SW480 (cell line): Measurements from ENCODE around the gene RALGAPA2.

Experiments
- DNase-seq: peaks from one replicate; pipeline ENCODE4 v3.0.0-alpha.2; 2016; ENCODE audit warnings: low spot score

The RALGAPA2 gene

DNA sequence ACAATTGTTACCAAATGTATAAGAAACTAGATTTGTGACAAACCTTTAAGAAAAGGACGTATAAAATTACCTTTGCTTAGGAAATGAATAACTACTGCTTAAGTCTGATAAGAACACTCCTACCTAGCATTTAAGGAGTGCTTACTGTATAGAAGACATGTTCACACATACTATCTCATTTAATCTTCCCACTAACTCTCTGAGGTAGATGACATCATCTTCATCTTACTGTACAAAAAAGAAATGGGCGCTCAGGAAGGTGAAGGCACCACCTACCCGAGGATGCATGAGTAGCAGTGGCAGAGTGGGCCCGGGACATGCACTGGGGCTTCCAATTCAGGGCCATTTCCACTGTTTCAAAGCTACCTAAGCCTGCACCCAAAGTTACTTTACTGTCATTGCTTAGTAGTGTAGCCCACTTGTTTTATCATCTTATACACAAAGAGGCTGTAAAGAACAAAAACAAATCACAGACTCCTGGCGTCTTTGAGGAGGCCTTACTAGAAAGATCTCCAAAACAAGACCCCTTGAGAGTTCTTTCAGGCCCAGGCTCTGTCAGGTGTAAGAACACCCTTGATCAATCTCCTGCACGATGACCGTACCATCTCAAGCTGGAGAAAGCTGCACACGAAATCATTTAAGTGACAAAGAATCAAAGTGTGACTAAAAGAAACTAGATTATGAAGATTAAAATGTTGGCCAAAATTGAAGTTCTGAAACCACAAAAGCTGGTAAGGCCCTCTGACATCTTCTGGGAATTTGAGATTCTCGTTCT is 216.5 kb downstream of the RALGAPA2 start:
- DNase-seq: no peak

DNA sequence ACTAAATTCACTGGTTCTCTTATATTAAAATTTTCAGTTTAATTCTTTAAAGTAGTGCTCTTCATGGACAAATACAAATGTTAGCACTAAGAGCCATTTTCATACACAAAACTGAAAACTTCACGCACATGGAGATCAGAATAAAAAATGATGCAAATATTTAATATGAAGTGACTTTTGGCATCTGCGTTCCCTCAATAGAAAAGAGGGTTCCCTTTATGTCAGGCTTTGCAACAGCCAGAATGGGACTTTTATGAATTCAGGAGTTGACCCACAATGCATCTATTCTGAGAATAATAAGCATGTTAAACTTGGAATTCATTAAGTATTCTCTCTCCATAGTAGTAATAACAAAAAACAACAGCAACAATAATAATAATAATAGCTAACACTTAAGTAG is 218.7 kb downstream of the RALGAPA2 start:
- DNase-seq: no peak

DNA sequence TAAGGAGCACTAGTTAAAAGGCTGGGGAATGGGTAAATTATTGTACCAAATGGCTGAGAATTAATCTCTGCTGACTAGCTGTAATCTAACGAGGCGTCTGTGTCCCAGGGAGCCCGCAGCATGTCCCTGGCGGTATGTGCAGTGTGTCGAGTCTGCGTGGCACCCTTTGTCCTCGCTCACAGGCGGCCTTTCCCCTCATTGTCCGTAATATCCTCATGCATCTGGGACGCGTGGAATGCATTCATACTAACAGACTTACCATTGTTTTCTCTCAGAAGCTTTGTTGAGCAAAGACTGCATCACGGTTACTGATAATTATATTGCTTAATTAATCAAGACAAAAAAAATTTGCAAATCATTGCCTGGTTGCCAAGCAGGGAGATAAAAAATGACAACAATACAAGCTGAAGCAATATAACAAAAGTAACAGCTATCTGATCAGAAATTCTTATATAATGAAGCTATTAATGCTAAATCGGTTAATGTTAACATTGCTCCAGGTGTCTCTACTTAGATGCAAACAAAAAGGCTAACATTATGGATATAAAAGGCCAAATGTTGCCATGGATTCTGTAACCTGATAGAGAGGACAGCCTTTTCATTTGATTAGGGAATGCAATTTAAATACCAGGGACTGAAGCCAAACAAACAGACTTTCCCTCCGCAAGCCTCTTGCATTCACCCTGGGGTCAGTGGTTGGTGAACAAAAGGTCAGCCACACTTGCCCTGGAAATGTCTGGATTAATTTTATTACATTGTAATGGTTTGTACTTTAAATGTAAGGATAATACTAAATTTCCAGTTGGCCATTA is 219.7 kb downstream of the RALGAPA2 start:
- no peak for DNase-seq

DNA sequence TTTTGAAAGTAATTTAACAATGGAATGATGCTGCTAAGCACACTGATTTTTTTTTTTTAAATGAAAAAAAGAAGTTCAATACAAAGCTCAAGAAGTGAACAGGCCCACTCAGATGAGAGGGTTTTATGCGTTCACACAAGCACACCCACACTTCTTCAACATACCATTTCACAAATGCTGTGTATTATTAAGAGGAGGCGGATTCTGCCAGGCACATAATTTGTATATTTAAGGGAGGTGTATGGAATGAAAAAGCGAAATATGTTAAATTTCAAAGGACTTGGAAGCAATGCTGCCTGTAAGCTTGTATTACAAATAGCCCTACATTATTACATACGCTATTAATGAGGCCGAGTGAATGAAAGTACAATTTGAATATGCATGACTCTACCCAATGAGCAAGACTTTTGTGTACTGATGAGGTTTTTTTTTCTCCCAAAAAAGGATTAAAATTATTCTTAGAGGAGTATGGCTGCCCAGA is 220.6 kb downstream of the RALGAPA2 start:
- DNase-seq: no peak

DNA sequence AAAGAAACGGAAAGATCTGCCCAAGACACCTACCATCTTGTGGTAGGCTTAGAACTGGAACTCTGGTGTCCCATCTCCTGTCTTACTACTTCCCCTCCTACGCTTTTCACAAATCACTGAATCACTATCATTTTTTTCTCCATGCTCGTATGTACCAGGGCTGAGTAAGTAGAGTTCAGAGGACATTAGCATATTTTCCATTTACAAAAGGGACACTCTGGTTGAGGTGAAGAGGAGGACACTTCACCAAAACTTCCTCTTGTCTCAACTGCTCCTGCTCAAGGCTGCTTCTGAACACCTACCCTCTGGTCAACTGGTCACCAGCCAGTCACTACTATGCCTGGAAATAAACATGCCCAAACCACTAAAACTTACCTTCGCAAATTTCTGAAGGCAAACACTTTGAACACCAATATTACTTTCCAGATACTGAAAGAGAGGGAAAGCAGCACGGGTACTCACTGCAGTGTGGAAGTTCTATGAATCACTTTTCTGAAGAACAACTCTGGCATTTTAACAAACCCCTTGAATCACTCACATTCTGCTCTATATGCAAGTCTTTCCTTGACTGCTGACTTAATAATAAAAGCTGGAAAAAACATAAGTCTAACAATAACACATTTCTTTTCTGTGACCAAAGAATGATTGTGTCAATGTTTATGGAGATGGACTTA is 221.2 kb downstream of the RALGAPA2 start:
- no peak for DNase-seq

DNA sequence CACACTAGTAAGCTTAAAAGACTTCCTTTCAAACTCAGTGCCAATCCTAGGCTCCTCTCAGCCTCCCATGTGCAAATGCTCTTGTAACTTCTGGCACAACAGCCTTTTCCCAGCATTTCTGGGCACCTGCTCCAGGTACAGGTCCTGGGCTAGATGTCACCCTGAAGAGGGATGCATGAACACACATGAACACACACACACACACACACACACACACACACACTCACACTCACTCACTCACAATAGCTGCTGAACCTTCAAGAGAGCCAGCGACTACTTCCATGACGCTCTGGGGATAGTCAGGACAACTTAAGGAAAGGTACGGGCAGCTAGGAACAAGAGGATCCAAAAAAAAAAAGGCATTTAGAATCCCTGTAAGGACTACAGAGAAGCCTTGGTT is 221.8 kb downstream of the RALGAPA2 start:
- DNase-seq: no peak

DNA sequence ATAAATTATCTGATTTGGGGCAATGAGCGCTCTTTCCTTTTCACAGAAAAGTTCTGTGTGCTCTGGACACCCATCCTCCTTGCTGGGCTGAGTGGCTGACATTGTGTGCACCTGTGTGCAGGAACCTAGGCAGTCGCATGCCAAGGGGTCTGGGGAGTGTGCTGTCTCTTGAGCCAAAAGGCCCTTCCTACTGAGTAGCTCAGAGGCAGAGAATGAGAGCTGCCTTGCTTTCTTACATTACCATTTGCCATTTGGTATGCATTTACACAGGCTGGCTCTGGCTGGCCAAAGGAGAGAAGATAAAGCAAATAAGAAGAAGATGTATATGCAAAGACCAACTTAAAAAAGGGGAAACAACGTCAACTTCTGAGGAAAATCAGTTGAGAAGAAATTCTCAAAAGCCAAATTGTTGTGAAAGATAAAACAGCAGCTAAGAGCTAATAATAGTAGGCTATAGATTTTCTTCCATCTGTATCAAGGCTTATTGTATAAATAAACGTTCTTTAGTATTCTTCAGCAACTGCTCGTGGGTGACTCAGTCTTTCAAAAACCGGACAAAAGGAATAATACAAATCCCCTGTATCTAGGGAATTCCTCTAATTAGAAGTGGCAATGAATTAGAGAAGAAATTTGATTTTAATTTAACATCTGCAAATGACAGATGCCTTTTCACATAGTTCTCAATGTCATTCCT is 222.6 kb downstream of the RALGAPA2 start:
- no peak for DNase-seq

DNA sequence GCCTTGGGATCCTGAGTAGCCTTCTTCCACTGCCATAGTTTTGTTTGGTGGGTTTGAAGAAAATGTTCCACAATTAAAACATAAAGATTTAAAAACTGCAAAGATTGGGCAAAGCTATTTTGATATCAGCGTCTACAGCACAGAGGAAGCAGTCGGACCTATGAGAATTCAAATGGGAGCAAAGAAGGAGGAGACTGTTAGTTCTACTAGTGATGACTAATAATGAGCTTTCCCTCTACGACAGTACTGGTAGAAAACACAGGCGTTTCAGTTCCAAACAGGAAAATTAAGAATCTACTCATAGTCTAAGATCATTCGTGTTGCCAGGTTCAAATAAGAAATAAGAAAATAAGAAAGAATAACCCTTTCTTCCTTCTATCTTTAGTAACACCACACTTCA is 223.4 kb downstream of the RALGAPA2 start:
- DNase-seq: no peak

DNA sequence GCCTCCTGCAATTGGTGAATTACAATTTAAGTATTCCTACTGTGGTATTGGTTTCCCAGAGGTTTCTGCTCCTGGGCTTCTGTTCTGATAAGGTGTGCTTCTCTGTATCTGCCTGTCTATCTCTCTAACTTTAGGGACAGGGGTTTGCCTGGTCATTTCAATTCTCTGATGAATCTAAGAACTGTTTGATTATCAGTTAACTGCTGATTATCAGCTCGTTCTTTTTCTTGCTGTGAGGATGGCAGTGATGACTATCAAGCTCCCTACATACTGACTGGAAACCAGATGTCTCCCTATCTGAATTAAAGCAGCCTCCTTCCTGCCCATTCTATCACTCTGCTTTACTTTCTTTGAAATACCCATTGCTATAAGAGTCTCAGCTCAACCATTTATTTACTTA is 224.1 kb downstream of the RALGAPA2 start:
- DNase-seq: no peak

DNA sequence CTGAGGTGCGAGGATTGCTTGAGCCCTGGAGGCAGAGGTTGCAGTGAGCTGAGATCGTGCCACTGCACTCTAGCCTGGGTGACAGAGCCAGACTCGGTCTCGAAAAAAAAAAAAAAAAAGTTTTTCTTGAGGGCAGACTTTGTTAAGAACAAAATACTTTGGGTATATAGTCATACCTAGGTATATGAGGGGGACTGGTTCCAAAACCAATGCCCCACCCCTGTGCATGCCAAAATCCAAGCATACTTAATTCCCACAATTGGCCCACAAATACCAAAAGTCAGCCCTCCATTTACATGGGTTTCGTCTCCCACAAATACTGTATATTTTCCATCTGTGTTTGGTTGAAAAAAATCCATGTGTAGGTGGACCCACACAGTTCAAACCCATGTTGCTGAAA is 224.6 kb downstream of the RALGAPA2 start:
- DNase-seq: peak; percentile 11

DNA sequence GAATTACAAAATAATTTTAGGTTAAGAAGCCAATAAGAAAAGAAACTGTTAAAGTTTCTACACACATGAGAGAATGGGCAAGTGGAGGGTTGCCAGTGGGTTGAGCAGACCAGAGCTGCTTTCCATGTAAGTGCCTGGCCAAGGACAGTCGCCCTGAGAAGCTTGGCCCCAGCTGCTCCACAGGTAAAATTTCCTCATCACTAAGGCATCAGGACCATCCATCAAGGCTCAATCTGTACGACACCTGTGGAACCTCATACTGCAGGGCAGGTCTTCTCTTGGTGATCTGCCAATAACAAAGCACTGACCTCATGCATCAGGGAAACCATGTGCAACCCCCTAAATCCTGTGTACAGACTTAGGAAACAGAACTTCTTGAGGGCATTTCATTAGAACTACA is 229.1 kb downstream of the RALGAPA2 start:
- DNase-seq: no peak

DNA sequence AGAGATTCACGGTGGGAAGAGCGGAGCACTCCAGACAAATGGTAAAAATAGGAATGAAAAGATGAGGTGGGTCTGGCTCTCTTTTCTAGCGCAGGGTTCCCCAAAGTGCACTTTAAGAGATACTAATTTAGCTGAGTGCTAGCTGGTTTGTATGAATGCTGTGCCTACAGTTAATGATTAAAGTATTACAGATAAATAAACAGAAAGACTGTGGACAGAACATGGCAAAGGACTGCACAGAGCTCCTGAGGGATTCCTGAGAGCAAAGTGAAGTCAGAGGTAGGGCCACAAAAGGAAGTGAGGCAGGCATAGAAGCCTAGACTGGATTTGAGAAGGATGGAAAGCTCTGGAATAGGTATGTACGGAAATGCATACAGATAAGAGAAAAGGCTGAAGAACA is 230.0 kb downstream of the RALGAPA2 start:
- no peak for DNase-seq

DNA sequence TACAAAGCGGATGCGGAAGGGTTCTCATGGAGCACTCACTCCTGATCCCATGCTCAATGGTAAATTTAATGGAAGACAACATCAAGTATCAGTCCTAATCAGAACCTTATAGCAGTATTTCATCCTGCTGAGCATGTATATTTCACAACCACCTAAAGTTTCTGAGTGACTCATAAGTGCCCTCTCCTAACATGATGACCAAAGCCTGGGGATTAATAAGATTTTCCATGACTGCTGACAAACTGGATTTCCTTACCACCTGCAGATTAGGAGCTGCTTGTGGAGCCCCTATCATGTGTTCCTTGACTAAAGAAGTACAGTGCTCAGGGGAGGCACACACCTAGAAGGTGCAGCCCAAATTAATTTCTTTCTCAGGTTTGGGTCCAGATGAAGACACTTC is 231.8 kb downstream of the RALGAPA2 start:
- no peak for DNase-seq

DNA sequence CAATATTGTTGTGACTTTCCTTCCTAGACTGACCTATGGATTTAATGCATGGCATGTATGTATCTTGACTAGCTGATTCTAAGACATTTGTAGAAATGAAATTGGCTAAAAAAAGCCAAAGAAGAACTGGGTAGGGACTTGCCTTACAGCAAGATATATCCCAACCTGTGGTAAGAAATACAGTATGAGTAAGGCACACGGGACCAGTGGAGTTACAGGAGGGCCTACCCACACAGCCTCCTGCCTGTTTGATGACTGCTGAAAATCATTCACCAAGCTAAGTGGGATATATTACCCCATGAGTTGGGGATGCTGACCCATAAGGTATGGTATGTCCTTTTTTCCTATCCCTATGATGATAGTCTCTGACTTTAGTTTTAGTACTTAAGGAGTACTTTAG is 232.3 kb downstream of the RALGAPA2 start:
- no peak for DNase-seq

DNA sequence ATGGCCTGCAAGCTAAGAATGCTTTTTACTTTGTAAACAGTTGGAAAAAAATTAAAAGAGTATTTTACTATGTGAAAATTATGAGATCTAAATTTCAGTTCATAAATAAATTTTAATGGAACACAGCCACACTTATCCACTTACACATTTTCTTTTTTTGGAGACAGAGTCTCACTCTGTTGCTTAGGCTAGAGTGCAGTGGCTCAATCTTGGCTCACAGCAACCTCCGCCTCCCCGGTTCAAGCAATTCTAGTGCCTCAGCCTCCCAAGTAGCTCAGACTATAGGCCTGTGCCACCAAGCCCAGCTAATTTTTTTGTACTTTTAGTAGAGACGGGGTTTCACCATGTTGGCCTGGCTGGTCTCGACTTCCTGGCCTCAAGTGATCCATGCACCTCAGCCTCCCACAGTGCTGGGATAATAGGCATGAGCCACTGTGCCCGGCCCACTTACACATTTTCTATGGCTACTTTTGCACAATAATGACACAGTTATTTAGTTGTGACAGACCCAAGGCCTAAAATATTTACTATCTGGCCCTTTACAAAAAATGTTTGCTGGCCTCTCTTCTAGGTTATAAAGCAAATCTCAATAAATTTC is 234.9 kb downstream of the RALGAPA2 start:
- DNase-seq: no peak

DNA sequence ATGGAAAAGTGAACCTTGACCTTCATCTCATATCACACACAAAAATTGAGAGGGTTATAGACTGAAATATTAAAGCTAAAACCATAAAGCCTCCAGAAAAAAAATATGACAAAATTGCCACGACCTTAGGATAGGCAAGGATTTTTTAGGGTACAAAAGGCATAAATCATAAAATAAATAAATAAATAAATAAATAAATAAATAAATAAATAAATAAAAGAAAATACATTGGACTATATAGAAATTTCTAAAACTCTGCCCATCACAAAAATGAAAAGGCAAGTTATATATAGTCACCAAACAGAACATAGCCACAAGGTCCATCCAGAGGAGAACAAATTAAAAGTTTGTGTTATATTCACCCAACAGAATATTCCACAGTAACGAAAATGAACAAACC is 235.9 kb downstream of the RALGAPA2 start:
- no peak for DNase-seq

DNA sequence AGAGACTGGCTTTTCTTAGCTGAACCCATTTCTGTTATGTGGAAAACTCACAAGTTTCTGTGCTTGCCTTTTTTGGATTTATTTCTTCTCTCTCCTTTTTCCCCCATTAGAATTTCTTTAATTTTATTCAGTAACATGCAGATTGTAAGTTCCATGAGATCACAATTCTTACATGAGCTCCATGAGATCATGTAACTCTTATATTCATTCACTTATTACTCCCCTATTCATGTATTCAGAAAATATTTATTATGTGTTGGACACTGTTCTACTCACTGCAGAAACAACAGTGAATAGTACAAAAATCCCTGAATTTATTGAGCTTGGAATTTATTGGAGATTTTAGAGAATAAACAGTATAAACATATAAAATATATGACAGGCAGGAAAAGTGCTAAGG is 238.8 kb downstream of the RALGAPA2 start:
- DNase-seq: no peak

DNA sequence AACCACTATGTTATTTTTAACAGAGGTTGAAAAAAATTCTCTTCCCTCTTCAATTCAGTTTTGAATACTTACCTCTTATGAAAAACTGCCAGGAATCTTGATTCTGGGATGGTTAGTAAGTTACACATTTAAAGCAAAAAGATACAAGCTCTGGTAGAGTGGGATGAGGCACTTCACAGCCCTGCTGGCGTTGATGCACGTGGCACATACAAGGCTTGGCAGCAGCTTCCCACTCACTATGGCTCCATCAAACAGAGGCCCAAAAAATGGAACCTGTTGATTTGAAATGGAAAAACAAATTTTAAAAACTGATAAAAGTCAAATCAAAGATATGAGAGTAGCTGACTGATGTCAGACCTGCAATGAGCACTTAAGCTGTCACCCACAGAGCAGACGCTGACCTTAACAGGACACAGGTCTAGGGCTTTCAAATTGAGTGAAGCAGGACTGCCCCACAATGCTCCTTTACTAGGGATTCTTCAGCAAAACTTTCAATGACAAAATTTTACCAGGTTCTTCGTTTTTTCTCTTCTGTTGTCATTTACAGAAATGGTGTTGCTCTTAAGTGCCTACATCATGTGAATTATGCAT is 239.7 kb downstream of the RALGAPA2 start:
- DNase-seq: no peak

DNA sequence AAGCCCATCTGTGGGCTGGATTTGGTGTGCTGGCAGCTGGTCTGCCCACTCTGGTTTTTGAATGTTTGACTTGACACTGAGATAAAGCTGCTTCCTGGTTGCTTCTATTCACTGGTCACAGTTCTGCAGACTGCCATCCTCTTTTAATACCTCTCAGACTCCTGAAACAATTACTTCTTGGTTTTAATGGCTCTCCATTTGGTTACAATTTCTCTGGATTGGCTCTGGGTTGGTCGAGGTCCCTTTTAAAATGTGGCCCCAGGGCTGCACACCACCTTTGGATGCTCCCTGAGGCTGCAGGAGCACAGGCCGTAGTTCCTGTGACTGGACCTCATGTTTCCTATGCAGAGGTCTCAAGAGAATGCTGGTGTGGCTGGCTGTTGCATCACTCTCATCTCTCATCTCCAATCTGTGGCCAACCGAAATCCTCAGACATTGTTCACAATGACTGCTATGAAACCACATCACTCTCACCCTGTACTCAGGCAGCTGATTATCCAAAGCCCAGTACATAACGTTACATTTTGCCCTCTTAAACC is 246.0 kb downstream of the RALGAPA2 start:
- peak; percentile 52 for DNase-seq

DNA sequence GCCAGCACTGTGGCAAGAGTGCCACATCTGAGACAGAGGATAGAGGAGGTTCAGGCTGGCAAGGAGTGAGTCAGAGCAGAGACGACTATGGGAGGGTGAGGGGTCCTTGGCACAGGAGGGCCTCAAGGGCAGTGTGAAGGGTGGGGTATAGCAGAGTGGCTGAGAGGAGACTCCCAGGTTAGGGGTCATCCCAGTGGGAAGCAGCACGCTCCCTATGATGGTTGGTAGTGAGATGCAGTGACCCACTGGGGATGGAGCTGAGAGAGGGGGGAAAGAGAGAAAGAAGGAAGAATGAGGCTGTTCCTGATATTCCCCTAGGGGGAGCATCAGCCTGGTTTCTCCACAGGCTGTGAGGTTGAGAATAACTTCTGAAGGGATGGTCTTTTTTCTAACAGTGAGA is 247.2 kb downstream of the RALGAPA2 start:
- DNase-seq: no peak

DNA sequence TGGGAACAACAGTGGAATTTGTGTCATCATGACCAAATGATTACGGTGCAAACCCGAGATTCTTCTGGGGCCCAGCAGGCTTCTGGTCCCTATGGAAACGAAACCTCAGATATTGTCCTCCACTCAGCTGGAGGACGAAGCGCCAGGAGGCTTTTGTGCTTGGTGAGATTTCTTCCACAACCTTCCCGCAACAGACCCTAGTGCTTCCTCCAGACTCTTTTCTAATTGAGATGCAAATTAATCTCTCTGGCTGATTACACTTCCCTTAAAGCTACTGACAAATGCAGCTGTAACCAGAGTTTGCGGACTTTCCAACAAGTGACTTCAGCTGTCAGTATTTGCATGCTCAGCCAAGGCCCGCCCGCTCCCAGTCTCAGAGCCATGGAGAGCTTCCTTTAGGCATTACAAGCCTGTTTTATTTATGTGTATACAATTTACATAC is 248.5 kb downstream of the RALGAPA2 start:
- no peak for DNase-seq
